GM10266 (cell line): Measurements from ENCODE around the gene PDIK1L.

Experiments used
- DNase-seq: peaks from one replicate; pipeline ENCODE4 v3.0.0; 2012; ENCODE audit errors: extremely low spot score
- TF ChIP-seq, protein P1 (sequence below): IDR thresholded peaks from 2 replicates; pipeline ENCODE4 v1.5.1; 2012; ENCODE audit warnings: mild to moderate bottlenecking, low read depth; ENCODE audit not compliant: control insufficient read depth, insufficient read depth; ENCODE audit errors: missing control alignments

The PDIK1L gene

DNA sequence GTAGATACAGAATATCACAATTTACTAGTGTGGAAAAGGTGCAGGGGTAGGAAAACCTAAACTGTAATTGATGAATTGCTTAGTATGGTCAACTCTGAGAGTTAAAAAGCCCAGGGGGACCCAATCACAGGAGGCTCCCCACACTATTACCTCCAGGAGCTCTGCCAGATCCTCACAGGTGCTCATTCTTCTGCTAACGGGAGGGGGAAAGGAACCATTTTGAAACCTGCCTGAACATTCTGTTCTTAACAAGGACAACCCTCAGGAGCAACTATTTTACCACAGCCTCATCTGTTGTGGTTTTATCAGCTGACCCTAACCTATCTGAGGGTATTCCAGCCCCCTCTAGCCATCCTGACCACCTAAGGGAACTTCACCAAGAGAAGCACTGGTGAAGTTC, 19.1 kb downstream of the PDIK1L start:
- DNase-seq, result no peak
- TF ChIP-seq, protein P1, sequence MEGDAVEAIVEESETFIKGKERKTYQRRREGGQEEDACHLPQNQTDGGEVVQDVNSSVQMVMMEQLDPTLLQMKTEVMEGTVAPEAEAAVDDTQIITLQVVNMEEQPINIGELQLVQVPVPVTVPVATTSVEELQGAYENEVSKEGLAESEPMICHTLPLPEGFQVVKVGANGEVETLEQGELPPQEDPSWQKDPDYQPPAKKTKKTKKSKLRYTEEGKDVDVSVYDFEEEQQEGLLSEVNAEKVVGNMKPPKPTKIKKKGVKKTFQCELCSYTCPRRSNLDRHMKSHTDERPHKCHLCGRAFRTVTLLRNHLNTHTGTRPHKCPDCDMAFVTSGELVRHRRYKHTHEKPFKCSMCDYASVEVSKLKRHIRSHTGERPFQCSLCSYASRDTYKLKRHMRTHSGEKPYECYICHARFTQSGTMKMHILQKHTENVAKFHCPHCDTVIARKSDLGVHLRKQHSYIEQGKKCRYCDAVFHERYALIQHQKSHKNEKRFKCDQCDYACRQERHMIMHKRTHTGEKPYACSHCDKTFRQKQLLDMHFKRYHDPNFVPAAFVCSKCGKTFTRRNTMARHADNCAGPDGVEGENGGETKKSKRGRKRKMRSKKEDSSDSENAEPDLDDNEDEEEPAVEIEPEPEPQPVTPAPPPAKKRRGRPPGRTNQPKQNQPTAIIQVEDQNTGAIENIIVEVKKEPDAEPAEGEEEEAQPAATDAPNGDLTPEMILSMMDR, result no peak

DNA sequence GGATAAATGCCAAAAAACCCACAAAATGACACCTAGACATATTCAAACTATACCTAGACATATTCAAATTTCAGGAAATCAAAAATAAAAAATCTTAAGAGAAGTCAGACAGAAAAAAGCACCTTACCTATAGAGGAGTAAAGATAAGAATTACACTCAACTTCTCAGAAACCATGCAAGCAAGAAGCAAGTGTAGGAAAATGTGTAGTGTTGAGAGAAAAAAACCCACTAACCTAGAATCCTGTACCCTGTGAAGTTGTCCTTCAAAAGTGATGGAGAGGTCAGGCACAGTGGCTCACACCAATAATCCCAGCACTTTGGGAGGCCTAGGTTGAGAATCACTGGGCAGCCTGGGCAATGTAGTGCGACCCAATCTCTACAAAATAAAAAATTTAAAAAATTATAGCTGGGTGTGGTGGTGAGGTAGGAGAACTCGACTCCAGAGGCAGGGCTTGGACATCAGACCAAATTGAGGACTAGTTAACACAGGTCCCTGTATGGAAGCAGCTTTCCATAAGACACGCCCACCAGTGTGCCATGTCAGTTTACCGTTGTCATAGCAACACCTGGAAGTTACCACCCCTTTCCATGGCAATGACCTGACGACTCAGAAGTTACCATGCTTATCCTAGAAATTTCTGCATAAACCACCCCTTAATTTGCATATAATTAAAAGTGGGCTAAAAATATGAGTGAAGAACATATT, 20.7 kb downstream of the PDIK1L start:
- TF ChIP-seq, protein P1, result no peak
- no peak for DNase-seq

DNA sequence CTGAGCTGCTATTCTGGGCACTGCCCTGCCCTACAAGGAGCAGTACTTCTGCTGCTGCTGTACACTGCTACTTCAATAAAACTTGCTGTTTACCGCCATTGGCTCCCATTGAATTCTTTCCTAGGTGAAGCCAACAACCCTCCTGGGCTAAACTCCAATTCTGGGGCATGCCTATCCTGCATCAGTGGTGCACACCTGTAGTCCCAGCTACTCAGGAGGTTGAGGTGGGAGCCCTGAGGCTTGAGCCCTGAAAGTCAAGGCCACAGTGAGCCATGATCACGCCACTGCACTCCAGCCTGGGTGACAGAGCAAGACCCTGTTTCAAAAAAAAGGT, 21.2 kb downstream of the PDIK1L start:
- DNase-seq, result no peak
- TF ChIP-seq, protein P1, result no peak

DNA sequence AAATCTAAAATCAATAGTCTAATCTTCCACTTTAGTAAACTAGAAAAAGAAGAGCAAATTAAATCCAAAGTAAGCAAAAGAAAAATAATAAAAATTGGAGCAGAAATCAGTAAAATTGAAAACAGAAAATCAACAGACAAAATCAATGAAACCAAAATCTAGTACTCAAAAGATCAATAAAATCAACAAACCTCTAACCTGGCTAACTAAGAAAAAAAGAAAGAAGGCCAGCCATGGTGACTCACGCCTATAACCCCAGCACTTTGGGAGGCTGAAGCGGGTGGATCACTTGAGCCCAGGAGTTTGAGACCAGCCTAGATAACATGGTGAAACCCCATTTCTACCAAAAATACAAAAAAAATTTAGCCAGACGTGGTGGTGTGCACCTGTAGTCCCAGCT, 22.8 kb downstream of the PDIK1L start:
- no peak for DNase-seq
- TF ChIP-seq, protein P1, result no peak

DNA sequence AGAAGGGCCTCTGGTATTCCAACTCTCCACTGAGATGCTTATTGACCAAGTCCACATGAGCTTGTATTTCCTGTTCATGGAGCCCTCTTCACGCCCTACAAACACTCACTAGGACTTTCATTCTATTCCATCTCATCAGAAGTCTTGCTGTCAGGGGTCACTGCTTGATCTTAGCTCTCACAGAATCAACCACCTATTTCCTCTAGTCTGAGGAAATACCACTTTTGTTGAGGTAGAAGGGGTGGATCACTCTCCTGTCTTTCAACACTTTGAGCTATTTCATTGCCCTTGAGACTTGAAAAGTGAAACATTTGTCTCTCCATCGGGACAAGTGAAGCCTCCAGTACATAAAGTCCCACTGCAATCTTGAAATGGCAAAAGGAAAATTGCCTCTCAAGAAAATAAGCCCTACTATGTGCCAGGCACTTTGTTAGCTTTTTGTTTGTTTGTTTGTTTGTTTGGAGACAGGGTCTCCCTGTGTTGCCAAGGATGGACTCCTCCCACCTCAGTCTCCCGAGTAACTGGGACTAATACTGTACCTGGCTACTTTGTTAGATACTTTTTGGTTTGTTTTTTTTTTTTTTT, 27.4 kb downstream of the PDIK1L start:
- TF ChIP-seq, protein P1, result no peak
- no peak for DNase-seq

DNA sequence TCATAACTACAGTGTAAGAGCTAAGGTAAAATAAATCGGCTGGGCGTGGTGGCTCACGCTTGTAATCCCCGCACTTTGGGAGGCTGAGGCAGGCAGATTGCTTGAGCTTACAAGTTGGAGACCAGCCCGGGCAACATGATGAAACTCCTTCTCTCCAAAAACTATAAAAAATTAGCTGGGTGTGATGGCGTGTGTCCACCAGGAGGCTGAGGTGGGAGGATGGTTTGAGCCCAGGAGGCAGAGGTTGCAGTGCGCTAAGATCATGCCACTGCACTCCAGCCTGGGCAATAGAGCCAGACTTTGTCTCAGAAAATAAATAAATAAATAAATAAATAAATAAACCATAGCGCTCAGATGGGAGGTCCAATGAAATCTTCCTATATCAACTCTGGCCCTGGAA, 30.5 kb downstream of the PDIK1L start:
- no peak for DNase-seq
- TF ChIP-seq, protein P1, result no peak
